PC-9 (cell line): Measurements from ENCODE around the gene TGIF2. TPM values are rescaled to one million over a fixed set of nuclear protein-coding genes. Genes with fewer than 3 reads are reported as not detected.
A peak's percentile ranks its signal among the peaks of the same experiment; 100 is the strongest.

Source experiments
- BruUV-seq: library from RNA; stranded (reverse); fragments of 400-500 nt; replicated peaks from 2 replicates; lab custom pipeline; 2021; lab: Mats Ljungman, UMichigan
- CTCF ChIA-PET: fragments of 300-600 bp; sonication (Branson Sonifier 250); formaldehyde crosslinking; loops from one replicate; lab custom pipeline; 2022; ENCODE audit warnings: antibody characterized with exemption; lab: Charles Lee
- POLR2A ChIA-PET: fragments of 300-600 bp; sonication (Branson Sonifier 250); formaldehyde crosslinking; loops from one replicate; lab custom pipeline; 2022; ENCODE audit warnings: antibody characterized with exemption; ENCODE audit not compliant: unreplicated experiment; lab: Charles Lee
- DNase-seq, 2 experiments: peaks; one replicate each; pipeline versions ENCODE4 v3.0.0 to v3.0.0-alpha.2; 2015 to 2022; ENCODE audit warnings: mixed read lengths in 1 of 2
- H2AFZ ChIP-seq: fragments of 200-600 bp; sonication (generic); 2 replicates; pipeline ENCODE4 v1.8.1; 2017; ENCODE audit warnings: antibody characterized with exemption
- H3F3A ChIP-seq: fragments of 200-600 bp; sonication (generic); 2 replicates; pipeline ENCODE4 v1.8.1; 2017; ENCODE audit warnings: antibody characterized with exemption, mild to moderate bottlenecking, low read depth; ENCODE audit not compliant: insufficient read depth
- H3K27ac ChIP-seq: fragments of 200-600 bp; sonication (generic); 2 replicates; pipeline ENCODE4 v1.6.1; 2016; ENCODE audit warnings: mixed run types
- H3K27me3 ChIP-seq: fragments of 200-600 bp; sonication (generic); 2 replicates; pipeline ENCODE4 v1.6.1; 2016; ENCODE audit warnings: low read depth, mixed run types; ENCODE audit not compliant: insufficient read depth
- H3K36me3 ChIP-seq: fragments of 200-600 bp; sonication (generic); 2 replicates; pipeline ENCODE4 v1.6.1; 2016; ENCODE audit warnings: low read depth, mixed run types
- H3K4me1 ChIP-seq: fragments of 200-600 bp; sonication (generic); replicated peaks from 2 replicates; pipeline ENCODE4 v1.6.1; 2016; ENCODE audit warnings: mixed run types; ENCODE audit not compliant: insufficient read depth
- H3K4me2 ChIP-seq: fragments of 200-600 bp; sonication (generic); 2 replicates; pipeline ENCODE4 v1.6.1; 2017; ENCODE audit warnings: mixed run types
- H3K4me3 ChIP-seq: fragments of 200-600 bp; sonication (generic); 2 replicates; pipeline ENCODE4 v1.6.1; 2016; ENCODE audit warnings: mixed run types
- H3K79me2 ChIP-seq: fragments of 200-600 bp; sonication (generic); 2 replicates; pipeline ENCODE4 v1.6.1; 2017; ENCODE audit warnings: low read depth, mixed run types
- H3K9me2 ChIP-seq: fragments of 200-600 bp; sonication (generic); 2 replicates; pipeline ENCODE4 v1.8.1; 2017; ENCODE audit warnings: mild to moderate bottlenecking; ENCODE audit not compliant: insufficient read depth
- H3K9me3 ChIP-seq: fragments of 200-600 bp; sonication (generic); 2 replicates; pipeline ENCODE4 v1.8.1; 2016; ENCODE audit warnings: low read depth; ENCODE audit not compliant: insufficient read depth
- H4K20me1 ChIP-seq: fragments of 200-600 bp; sonication (generic); 2 replicates; pipeline ENCODE4 v1.8.1; 2017; ENCODE audit not compliant: insufficient read depth
- EZH2 ChIP-seq: fragments of 200-600 bp; sonication (generic); IDR thresholded peaks from 2 replicates; pipeline ENCODE4 v1.8.0; 2017; ENCODE audit warnings: antibody characterized with exemption, low read depth
- intact Hi-C: fragments of 100-400 bp; cut with micrococcal nuclease; formaldehyde crosslinking; loops from one replicate; pipeline ENCODE4 v1.10.0; 2022; ENCODE audit not compliant: unreplicated experiment
- total RNA-seq: library from RNA; stranded (reverse); gene quantifications from 2 replicates; pipeline ENCODE4 v1.2.3, GENCODE V29; 2021
- TF ChIP-seq, protein P1 (sequence below): fragments of 200-600 bp; sonication (generic); conservative IDR thresholded peaks from 2 replicates; pipeline ENCODE4 v1.6.1; 2017; ENCODE audit warnings: mixed run types, antibody characterized with exemption, mild to moderate bottlenecking, moderate library complexity

TGIF2 gene
- total RNA-seq, 1 experiment from 2014 or later, result 18.3 TPM

GRCh38 chr20:36527331-36528125 is 45.9 kb upstream of the TGIF2 start:
- Histone ChIP-seq H3K27me3 (no peaks in the 10 kb centered on the region), H4K20me1 (no peaks in the 10 kb centered on the region)
- TSS peak; percentile 17 for BruUV-seq

DNA sequence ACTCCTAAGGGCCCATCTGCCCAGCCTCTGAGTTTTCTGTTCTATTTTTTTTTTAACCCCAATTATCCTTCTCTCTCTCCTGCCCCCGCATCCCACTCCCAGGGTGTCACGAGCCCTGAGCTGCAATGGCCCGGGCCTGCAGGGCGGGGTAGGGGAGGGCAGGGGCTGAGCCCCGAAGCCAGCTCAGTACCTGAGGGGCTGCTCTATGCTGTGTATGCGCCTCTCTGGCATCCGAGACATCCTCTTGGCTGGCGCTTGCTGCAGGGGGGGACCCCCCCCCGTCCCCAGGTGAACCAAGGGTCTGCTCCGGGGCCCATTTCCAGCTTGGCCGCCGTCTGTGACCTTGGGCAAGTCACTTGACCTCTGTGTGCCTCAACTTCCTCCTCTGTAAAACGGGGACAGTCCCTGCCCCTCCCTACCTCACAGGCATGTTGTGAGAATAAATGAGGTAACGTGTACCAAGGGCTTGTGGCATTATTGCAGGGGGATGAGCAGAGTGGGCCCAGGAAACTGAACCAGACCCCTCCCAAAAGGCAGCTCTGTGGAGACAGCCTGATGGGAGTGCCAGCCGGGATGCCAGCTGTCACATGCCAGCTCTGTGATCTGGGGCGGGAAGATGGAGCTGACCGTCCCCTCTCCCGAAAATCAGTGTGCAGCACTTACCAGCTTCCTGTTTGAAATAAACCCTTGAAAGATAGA is 45.1 kb upstream of the TGIF2 start:
- H3K36me3 ChIP-seq, result no peaks in the 10 kb centered on the region
- no peaks in the 10 kb centered on the region for H3F3A ChIP-seq
- H3K9me3 ChIP-seq, result no peaks in the 10 kb centered on the region
- no peak for TF ChIP-seq EZH2
- TF ChIP-seq, protein P1, sequence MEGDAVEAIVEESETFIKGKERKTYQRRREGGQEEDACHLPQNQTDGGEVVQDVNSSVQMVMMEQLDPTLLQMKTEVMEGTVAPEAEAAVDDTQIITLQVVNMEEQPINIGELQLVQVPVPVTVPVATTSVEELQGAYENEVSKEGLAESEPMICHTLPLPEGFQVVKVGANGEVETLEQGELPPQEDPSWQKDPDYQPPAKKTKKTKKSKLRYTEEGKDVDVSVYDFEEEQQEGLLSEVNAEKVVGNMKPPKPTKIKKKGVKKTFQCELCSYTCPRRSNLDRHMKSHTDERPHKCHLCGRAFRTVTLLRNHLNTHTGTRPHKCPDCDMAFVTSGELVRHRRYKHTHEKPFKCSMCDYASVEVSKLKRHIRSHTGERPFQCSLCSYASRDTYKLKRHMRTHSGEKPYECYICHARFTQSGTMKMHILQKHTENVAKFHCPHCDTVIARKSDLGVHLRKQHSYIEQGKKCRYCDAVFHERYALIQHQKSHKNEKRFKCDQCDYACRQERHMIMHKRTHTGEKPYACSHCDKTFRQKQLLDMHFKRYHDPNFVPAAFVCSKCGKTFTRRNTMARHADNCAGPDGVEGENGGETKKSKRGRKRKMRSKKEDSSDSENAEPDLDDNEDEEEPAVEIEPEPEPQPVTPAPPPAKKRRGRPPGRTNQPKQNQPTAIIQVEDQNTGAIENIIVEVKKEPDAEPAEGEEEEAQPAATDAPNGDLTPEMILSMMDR, result no peak
- no peak overlapping the region for H2AFZ ChIP-seq
- H3K4me2 ChIP-seq, result no peak overlapping the region
- H3K9me2 ChIP-seq, result no peaks in the 10 kb centered on the region
- no TSS peak for BruUV-seq
- POLR2A ChIA-PET, result no interaction called here
- DNase-seq, result no peak
- H3K4me1 ChIP-seq, result no peaks in the 10 kb centered on the region
- H4K20me1 ChIP-seq, result no peaks in the 10 kb centered on the region
- CTCF ChIA-PET, result no interaction called here
- no peak overlapping the region for H3K27ac ChIP-seq
- no peaks in the 10 kb centered on the region for H3K79me2 ChIP-seq
- intact Hi-C loops, result no loop called here
- H3K27me3 ChIP-seq, result no peaks in the 10 kb centered on the region
- H3K4me3 ChIP-seq, result no peak overlapping the region

More at GRCh38 chr20:36527331-36528125, 45.9 kb upstream of the TGIF2 start:
- H3K36me3 ChIP-seq, result no peaks in the 10 kb centered on the region
- H3K4me3 ChIP-seq, result no peak overlapping the region
- H3K79me2 ChIP-seq, result no peaks in the 10 kb centered on the region
- H3K4me2 ChIP-seq, result no peak overlapping the region
- no peak overlapping the region for H3K27ac ChIP-seq
- no peaks in the 10 kb centered on the region for H3K4me1 ChIP-seq
- DNase-seq, result no peak
- intact Hi-C loops, result no loop called here
- ChIA-PET CTCF (no interaction called here), POLR2A (no interaction called here)
- H2AFZ ChIP-seq, result no peak overlapping the region
- TF ChIP-seq, protein P1, result no peak
- no peak for TF ChIP-seq EZH2
- no peaks in the 10 kb centered on the region for H3K9me2 ChIP-seq
- H3K9me3 ChIP-seq, result no peaks in the 10 kb centered on the region
- no peaks in the 10 kb centered on the region for H3F3A ChIP-seq

- TF ChIP-seq, protein P1, result no peak
- no peak for TF ChIP-seq EZH2
- Histone ChIP-seq H3K79me2 (no peaks in the 10 kb centered on the region), H3K4me3 (no peak overlapping the region), H3K4me2 (no peak overlapping the region), H3K9me2 (no peaks in the 10 kb centered on the region), H4K20me1 (no peaks in the 10 kb centered on the region), H3F3A (no peaks in the 10 kb centered on the region), H3K36me3 (no peaks in the 10 kb centered on the region), H3K27ac (no peak overlapping the region), H3K27me3 (no peaks in the 10 kb centered on the region), H3K4me1 (no peaks in the 10 kb centered on the region), H3K9me3 (no peaks in the 10 kb centered on the region), H2AFZ (no peak overlapping the region)
- CTCF ChIA-PET, result no interaction called here
- POLR2A ChIA-PET, result no interaction called here
- DNase-seq, result no peak
- intact Hi-C loops, result no loop called here
- BruUV-seq, result no TSS peak
Observed at GRCh38 chr20:36528875-36529417, 44.5 kb upstream of the TGIF2 start.
